B cell (primary cell): Measurements from ENCODE around the gene TMEM134.

Experiments
- EZH2 ChIP-seq: IDR thresholded peaks from 2 replicates; pipeline ENCODE4 v1.6.1; 2012; ENCODE audit warnings: borderline replicate concordance, low read depth, mild to moderate bottlenecking, moderate library complexity, low read length; ENCODE audit not compliant: insufficient read depth, poor library complexity, severe bottlenecking
- TF ChIP-seq, protein P1 (sequence below): fragments of 200-600 bp; IDR thresholded peaks from one replicate; pipeline ENCODE4 v1.8.0; 2022; ENCODE audit warnings: antibody characterized with exemption, mild to moderate bottlenecking

DNA sequence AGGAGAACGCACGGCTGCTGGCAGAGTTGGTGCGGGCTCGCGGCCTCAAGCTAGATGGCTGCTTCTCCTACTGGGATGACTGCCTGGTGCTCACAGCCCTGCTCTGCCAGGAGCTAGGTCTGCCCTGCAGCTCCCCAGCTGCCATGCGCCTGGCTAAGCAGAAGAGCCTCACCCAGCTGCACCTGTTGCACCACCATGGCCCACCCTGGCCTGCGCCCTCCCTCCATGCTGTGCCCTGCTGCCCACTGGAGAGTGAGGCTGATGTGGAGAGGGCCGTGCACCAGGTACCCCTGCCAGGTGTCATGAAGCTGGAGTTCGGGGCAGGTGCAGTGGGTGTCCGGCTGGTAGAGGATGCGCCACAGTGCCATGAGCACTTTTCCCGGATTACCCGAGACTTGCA lies 45.6 kb downstream of the TMEM134 start:
- TF ChIP-seq, protein P1, sequence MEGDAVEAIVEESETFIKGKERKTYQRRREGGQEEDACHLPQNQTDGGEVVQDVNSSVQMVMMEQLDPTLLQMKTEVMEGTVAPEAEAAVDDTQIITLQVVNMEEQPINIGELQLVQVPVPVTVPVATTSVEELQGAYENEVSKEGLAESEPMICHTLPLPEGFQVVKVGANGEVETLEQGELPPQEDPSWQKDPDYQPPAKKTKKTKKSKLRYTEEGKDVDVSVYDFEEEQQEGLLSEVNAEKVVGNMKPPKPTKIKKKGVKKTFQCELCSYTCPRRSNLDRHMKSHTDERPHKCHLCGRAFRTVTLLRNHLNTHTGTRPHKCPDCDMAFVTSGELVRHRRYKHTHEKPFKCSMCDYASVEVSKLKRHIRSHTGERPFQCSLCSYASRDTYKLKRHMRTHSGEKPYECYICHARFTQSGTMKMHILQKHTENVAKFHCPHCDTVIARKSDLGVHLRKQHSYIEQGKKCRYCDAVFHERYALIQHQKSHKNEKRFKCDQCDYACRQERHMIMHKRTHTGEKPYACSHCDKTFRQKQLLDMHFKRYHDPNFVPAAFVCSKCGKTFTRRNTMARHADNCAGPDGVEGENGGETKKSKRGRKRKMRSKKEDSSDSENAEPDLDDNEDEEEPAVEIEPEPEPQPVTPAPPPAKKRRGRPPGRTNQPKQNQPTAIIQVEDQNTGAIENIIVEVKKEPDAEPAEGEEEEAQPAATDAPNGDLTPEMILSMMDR, result no peak
- no peak for TF ChIP-seq EZH2
